ENCODE data around the gene OR4D5.

Gene OR4D5

DNA sequence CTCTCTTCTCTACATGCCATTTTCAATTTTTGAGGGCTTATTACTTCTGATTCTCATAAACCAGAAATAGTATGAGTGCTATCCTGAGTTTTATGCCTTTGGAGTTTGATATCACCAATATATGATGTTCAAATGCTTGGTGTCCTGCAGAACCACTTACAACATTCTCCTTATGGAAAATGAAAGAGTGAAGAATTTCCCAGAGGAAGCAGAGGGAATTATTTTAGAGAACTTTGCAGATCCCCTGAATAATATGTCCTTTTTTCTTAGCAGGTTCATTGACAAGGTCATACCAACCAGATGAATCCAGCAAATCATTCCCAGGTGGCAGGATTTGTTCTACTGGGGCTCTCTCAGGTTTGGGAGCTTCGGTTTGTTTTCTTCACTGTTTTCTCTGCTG is at the start of gene OR4D5:
Gene OR4D5 (plus strand): TSS at position 301 of the 400 bp plus-strand sequence. CDS start 0 bp downstream, at position 301.
- no peak for DNase-seq (ENCODE audit: low spot score)

DNA sequence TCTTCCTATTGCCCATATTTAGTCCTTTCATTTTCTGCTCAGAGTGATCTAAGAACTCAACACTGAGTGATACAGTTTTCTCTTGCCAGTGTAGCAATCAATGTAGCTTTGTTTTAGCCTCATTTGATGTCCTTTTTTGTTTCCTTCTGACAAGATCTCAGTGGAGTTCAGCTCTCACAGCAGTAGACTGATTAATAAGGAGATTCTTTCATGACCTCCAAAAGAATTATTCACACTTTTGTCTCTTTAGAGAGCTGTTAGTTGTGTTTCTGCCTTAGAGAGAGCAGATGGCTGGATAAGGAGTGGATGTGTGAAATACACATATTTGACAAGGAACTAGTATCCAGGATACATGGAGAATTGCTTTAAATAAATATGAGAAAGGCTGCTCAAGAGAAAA is 47.4 kb upstream of the OR4D5 start:
- no peak for DNase-seq (ENCODE audit: low spot score)

DNA sequence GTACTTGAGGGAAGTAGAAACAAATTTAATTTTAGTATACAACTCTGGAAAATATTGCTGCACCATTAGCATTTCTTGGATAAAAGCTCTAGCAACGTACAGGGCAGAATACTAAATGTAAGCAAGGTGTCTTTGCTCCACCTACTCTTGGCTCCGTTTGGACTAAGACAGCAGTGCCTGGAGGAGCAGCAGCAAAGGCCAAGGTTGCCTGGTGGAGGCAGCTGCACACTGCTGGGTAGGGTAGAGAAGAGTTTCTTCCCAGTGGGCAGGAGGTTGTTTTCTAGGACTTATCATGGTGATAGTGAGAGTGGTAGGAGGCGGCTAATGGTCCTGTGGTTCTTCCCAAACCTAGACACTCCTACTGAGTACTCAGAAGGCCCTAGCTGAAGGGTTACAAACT is 39.6 kb upstream of the OR4D5 start:
- DNase-seq (ENCODE audit: low spot score) = no peak

DNA sequence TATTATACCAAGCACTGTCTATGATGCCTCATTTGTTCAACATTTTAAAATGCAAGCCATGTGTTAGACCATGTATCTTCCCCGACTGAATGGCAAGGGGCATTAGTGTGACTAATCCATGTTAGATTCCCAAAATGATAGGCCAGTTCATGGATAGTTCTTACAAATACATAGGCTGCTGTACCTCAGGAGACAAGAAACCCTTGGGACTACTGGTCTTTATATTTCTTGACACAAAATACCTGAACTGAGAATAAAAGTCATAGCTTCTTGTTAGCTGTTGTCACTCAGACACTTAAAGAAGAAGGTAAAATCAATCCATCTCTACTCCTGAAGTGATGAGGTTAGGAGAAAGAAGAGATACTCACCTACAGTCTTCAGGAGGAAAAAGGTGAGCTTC is 37.5 kb upstream of the OR4D5 start, which contains the start of gene OR8D4:
Gene OR8D4 (plus strand): TSS at position 301 of the 400 bp plus-strand sequence. CDS start 4,265 bp downstream, outside the sequence.
- DNase-seq (ENCODE audit: low spot score) = no peak

DNA sequence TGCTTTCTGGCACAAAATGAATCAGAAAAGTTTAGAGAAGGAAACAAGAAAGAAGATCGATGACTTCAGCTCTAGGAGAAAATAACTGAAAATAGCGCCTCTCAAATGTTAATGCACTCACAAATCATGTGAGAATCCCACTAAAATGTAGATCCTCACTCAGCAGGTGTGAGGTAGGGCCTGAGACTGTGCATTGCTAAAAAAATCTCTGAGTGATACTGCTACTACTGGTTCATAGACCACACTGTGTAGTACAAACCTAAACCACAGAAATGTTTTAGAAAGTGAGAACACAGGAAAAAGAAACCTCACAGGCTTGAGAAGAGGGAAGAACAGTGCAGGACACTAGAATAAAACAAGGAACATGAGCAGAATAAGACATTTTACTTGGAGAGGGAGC is 35.5 kb upstream of the OR4D5 start:
- no peak for DNase-seq (ENCODE audit: low spot score)

DNA sequence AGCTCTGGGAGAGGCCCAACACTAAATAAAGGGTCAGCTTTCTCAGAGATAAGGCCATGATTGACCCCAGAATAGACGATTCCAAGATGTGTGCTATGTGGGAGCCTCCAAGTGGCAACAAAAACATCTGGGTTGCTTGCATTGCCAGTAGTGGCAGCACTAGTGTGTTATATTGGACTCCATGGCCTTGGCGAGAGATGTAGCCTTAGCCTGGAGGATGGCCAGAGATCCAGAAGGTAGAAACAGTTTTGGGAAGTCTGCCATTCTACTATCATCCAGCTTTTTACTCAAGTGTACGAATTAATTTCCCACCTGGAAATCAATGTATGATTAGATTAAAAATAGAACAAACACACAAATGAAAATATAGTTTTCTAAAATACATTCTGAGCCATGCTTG is 34.5 kb upstream of the OR4D5 start:
- no peak for DNase-seq (ENCODE audit: low spot score)

DNA sequence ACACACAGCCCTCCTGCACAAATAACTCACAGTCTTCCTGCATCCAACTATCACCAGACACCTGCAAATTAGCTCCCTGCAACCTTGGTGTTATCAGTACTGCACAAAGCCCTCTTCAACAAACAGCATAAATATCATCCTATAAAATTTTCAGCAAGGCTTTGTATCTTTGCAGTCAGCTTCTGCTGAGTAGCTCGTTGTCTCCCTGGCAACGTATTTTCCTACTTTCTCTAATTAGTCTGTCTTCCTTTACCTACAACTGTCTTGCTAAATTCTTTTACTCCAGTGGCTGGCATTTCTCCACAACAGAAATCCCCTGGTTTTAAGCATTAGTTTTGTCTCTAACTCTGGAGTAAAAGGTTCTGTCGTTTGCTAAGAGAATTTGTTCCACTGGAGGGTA is 33.6 kb upstream of the OR4D5 start:
- DNase-seq (ENCODE audit: low spot score) = no peak

DNA sequence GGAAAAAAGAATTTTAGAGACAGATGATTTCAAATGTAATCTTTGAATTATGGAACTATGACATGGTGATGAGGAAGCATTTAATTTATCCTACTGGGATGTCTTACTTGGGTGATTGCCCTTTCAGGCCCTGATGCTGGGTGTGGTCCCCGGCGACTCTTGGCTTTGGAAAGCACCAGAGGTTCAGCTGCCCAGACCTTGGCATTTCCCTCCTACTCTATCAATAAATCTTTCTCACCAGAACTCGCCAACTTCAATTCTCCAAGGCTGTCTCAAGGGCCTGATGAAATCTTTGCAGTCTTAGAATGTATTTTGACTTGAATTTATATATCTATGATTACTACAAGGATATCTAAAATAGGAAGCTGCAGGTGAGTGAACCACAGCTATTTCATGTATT is 18.5 kb upstream of the OR4D5 start:
- no peak for DNase-seq (ENCODE audit: low spot score)

DNA sequence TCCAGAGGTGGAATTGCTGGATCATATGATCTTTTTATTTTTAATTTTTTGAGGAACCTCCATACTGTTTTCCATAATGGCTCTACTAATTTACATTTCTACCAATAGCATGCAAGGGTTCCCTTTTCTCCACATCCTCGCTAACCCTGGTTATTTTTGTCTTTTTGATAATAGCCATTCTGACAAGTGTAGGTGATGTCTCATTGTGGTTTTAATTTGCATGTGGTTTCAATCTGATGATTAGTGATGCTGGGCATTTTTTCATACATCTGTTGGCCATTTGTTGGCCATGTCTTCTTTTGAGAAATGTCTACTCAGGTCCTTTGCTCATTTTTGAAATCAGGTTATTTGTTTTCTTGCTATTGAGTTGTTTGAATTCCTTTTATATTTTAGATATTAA is 15.4 kb upstream of the OR4D5 start:
- no peak for DNase-seq (ENCODE audit: low spot score)

DNA sequence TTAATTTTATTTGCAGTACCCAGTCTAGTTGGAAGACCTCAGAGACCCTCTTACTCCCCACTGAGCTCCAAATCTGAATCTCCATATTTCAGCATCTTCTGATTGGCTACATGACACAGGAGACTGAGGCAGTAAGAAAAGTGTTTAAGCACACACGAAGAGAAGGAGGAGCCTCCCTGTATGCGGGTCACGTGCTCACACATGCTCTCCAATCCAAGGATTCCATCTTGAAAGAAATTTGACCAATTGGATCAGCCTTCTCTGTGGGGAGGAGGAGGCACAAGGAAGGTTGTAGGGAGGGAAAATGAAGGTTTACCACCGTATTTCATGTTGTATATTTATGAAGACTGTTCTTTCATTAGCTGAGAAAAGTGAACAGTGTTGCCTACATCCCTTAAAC is 3.0 kb downstream of the OR4D5 start:
- DNase-seq (ENCODE audit: low spot score) = no peak

DNA sequence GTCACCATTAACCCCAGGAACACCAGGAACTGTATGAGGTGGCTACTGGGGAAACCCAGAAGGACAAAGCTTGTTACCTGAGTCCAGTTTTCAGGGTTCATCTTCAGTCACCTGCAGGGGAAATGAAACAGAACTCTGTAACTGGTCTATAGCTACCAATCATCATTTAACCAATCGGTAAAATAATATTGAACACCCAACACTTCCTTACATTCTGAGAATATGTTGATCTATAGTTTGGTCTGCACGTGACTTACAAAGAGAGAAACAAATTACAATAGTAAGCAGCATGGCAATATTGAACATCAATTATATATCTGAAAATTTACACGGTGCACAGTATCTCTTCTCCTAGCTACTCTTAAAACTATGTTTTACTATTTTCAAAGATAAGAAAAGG is 4.3 kb downstream of the OR4D5 start, which contains the start of gene OR6T1:
Gene OR6T1 (minus strand): TSS at position 101 of the 400 bp plus-strand sequence. CDS start 0 bp downstream, at position 101.
- no peak for DNase-seq (ENCODE audit: low spot score)

DNA sequence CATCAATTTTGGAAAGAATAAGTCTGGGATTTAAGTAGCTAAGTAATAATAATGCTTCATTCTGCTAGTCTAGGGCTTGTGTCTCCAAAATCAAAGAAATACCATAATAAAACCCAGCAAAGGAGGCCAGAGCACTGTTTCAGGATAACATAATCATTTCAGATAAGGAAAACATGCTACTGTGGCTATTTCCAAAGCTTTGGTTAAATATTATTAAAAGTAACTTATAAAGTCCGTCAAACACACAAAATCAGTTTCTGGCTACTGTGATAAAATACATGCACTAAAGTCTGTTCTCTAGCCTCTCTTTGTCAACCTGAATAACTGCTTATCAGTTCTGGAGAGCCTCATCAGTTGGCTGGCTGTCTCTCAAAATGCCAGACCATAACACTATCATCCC is 5.7 kb downstream of the OR4D5 start:
- no peak for DNase-seq (ENCODE audit: low spot score)

DNA sequence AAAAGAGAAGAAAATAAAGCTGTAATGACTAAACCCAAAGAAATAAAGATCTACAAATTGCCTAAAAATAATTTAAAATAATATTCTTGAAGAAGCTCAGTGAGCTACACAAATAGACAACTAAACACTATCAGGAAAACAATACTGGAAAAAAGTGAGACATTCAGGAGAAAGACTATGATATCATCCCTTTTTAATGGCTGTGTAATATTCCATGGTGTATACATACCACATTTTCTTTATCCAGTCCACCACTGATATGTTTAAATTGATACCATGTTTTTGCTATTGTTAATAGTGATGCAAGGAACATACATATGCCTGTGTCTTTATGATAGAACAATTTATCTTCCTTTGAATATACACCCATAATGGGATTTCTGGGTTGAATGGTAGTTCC is 17.3 kb downstream of the OR4D5 start:
- DNase-seq (ENCODE audit: low spot score) = no peak

DNA sequence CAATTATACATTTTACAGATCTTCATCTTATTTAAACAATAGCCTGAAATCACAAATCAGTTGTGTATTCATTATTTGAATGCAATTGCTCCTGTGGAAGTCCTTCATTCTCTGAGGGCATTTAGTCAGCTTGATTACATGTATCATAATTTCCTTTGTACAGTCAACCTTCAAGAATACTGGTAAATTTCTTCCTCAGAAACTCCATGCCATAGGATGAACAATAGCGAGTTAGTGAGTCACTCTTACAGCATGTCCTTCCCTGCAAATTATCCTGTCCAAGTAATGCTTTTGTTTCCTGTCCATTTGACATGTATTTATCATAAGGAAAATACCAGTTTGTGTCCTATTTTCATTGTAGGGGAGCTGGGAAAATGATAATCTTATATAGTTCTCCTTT is 34.4 kb downstream of the OR4D5 start:
- DNase-seq (ENCODE audit: low spot score) = peak; percentile 94

DNA sequence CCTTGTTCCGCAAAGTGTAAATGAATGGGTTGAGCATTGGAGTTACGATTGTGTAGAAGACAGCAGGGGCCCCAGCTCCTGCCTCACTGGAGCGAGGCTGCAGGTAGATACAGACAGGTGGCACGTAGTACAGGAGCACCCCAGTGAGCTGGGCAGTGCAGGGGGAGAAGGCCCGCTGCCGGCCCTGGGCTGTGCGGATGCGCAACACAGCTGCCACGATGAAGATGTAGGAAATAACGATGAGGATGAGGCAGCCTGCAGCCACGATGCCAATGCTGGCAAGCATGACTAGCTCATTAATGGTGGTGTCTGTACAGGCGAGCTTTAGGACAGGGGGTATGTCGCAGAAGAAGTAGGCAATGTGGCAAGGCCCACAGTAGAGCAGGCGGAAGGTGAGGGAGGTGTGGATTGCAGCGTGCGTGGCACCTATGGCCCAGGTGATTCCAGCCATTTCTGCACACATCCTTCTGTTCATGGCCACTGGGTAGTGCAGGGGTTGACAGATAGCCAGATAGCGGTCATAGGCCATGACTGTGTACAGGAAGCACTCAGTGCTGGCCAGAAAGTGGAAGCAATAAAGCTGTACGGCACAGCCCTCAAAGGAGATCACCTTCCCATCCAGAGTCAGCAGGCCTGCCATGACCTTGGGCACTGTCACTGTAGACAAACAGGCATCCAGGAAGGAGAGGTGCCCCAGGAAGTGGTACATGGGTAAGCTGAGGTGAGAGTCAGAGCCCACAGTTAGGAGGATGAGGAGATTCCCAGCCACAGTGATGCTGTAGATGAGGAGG is 37.5 kb downstream of the OR4D5 start:
- DNase-seq (ENCODE audit: low spot score) = no peak

DNA sequence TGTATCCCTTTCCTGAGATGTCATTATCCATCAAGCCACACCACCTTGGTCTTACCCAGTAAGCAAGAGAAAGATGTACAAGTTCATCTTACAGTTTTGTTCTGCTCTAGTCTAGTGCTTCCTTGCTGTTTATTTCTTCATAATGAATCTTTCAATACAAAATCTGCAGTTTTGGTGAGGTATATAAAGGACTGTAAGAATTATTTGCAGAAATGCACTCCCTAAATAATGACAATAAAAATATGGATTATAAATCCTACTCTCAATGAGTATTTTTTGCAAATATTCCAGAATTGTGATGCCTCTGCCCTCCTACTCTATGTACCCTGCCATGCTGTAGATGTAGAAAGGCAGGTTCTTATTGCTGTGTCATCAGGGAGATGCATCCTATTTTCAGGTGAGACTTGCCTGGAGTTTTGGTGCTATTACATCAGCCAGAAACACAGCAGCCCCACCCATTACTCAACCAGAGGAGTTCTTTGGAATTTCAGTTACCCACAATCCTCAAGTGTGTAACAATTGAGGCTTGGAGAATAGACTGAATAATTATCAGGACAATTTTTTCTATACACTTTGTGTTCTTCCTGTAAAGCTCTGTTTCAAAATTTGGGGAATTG is 38.4 kb downstream of the OR4D5 start, which contains the start of gene OR10S1:
Gene OR10S1 (minus strand): TSS at position 51 of the 617 bp plus-strand sequence. CDS start 117 bp downstream, outside the sequence.
- no peak for DNase-seq (ENCODE audit: low spot score)

DNA sequence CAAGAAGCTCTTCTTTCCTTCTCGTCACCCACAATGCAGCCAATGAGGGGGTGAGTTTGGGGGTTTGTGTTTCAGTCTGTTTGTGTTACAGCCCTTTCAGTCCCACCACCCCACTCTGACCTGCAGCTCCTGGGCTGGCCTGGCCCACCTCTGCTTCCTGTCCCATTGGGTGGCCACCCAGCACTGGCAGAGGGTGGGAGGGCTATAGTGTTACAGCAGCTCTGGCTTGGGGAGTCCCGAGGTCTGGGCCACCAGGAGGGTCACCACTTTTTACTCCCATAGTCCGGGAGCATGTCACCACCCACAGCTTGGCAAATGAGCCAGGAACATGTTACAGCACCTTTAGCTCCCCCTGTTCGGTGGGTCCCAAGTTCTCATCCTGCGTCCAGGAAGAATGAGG is 39.9 kb downstream of the OR4D5 start:
- no peak for DNase-seq (ENCODE audit: low spot score)
